Muscle layer of duodenum (tissue), 2 donors: ENCODE data around the gene ARID3B.

ENCODE experiments used
- H3K27ac ChIP-seq: one replicate; pipeline ENCODE4 v1.7.0; 2013; ENCODE audit warnings: mild to moderate bottlenecking, low read length
- H3K27me3 ChIP-seq: one replicate; pipeline ENCODE4 v1.7.0; 2013; ENCODE audit warnings: low read depth, mild to moderate bottlenecking, control low read depth, low read length
- H3K36me3 ChIP-seq, 2 donors: one replicate each; pipeline ENCODE4 v1.7.0; 2013; ENCODE audit warnings: low read length in 2 of 2, control low read depth in 1 of 2, mild to moderate bottlenecking in 1 of 2; ENCODE audit not compliant: insufficient read depth in 2 of 2, control insufficient read depth in 1 of 2
- H3K4me1 ChIP-seq, 2 donors: one replicate each; pipeline ENCODE4 v1.7.0; 2013; ENCODE audit warnings: low read length in 2 of 2, mild to moderate bottlenecking in 2 of 2, control low read depth in 1 of 2, moderate library complexity in 1 of 2; ENCODE audit not compliant: insufficient read depth in 2 of 2, control insufficient read depth in 1 of 2
- H3K4me3 ChIP-seq, 2 donors: one replicate each; pipeline ENCODE4 v1.7.0; 2013; ENCODE audit warnings: low read length in 2 of 2, low read depth in 1 of 2, mild to moderate bottlenecking in 1 of 2
- H3K9me3 ChIP-seq, 2 donors: one replicate each; pipeline ENCODE4 v1.7.0; 2013; ENCODE audit warnings: low read length in 2 of 2, control low read depth in 1 of 2, mild to moderate bottlenecking in 1 of 2; ENCODE audit not compliant: control insufficient read depth in 1 of 2
- donor health status: healthy.

ARID3B gene

DNA sequence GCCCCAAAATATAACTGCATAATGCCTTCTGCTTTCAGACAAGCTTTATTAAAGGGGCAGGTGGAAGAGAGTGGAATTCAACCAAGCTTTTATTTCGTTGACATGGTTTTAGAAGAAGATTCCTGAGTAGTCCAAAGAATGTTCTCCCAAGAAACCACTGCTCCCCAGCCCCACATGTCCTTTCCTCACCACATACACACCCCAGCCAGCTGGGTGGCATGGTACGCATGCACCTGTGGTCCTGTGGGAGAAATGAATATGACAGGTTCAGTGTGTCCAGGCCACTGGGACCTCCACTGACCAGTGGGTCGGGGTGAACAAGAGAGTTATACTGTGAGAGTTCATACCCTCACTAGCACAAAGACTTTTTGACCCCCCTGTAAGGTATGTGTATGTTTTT lies 30.2 kb downstream of the ARID3B start:
- peaks cover 24 to 34% of the 10 kb centered on the region in 2 donors for H3K36me3 ChIP-seq
- no peak overlapping the region for H3K27ac ChIP-seq
- no peak overlapping the region for H3K4me3 ChIP-seq
- H3K4me1 ChIP-seq: peaks cover 0 to 4% of the 10 kb centered on the region in 2 donors
- no peaks in the 10 kb centered on the region for H3K27me3 ChIP-seq
- no peaks in the 10 kb centered on the region for H3K9me3 ChIP-seq

DNA sequence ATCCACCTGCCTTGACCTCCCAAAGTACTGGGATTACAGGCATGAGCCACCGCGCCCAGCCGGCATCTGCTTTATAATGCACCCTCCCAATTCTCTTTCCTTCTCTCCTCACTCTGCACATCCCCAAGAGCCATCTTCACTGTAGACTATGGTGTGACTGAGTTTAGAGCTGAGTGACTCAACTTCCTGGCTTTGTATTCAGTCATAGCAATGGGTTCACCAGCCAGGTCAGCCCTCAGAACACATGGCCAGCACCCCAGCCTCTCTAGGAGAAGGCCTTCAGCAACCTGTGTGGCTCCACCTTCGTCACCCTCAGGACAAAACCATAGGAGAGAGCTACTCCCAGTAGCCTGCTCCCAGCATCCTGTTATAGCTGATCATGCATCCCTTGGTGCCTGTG lies 33.0 kb downstream of the ARID3B start:
- no peaks in the 10 kb centered on the region for H3K27me3 ChIP-seq
- peaks cover 24 to 42% of the 10 kb centered on the region in 2 donors for H3K36me3 ChIP-seq
- no peaks in the 10 kb centered on the region for H3K9me3 ChIP-seq
- no peak overlapping the region for H3K27ac ChIP-seq
- no peak overlapping the region for H3K4me3 ChIP-seq
- H3K4me1 ChIP-seq: peaks cover 0 to 4% of the 10 kb centered on the region in 2 donors

DNA sequence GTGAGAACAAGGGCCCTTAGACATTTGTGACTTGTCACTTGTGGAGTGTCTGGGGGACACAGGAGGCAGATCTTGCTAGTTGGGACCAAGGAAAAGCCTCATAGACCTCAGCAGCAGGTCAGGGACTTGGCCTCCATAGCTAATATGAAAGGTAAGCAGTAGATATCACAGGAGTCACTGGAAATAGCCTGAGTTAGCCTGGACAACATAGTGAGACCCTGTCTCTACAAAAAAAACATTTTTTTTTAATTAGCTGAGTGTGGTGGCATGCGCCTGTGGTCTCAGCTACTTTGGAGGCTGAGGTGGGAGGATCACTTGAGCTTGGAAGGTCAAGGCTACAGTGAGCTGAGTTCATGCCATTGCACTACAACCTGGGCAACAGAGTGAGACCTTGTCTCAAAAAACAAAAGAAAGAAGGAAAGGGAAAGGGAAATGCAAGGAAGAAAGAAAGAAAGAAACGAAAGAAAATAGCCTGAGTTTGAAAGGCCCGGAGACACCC lies 37.5 kb downstream of the ARID3B start:
- no peak overlapping the region for H3K4me3 ChIP-seq
- peaks cover 21 to 36% of the 10 kb centered on the region in 2 donors for H3K36me3 ChIP-seq
- no peaks in the 10 kb centered on the region for H3K9me3 ChIP-seq
- no peaks in the 10 kb centered on the region for H3K4me1 ChIP-seq
- no peaks in the 10 kb centered on the region for H3K27me3 ChIP-seq
- H3K27ac ChIP-seq: no peak overlapping the region

DNA sequence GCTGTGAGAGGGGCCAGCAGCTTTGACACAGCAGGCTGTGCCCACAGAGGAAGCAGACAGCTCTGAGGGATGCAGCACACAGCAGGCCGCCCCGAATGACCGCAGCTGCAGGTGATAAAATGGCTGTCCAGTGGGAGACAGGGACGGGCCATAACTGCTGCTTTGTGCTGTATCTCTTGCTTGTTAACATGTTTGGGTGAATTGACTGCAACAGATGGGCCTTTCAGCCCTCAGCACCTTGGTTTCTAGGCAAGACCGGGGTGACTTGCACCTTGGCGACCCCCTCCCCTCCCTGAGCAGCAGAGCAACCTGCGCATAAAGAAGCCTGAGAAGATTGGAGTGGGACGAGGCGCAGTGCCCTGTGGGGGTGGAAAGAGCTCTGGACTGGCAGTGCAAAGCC lies 38.0 kb downstream of the ARID3B start:
- peaks cover 20 to 33% of the 10 kb centered on the region in 2 donors for H3K36me3 ChIP-seq
- H3K4me3 ChIP-seq: no peak overlapping the region
- no peaks in the 10 kb centered on the region for H3K4me1 ChIP-seq
- H3K27ac ChIP-seq: no peak overlapping the region
- no peaks in the 10 kb centered on the region for H3K9me3 ChIP-seq
- H3K27me3 ChIP-seq: no peaks in the 10 kb centered on the region

DNA sequence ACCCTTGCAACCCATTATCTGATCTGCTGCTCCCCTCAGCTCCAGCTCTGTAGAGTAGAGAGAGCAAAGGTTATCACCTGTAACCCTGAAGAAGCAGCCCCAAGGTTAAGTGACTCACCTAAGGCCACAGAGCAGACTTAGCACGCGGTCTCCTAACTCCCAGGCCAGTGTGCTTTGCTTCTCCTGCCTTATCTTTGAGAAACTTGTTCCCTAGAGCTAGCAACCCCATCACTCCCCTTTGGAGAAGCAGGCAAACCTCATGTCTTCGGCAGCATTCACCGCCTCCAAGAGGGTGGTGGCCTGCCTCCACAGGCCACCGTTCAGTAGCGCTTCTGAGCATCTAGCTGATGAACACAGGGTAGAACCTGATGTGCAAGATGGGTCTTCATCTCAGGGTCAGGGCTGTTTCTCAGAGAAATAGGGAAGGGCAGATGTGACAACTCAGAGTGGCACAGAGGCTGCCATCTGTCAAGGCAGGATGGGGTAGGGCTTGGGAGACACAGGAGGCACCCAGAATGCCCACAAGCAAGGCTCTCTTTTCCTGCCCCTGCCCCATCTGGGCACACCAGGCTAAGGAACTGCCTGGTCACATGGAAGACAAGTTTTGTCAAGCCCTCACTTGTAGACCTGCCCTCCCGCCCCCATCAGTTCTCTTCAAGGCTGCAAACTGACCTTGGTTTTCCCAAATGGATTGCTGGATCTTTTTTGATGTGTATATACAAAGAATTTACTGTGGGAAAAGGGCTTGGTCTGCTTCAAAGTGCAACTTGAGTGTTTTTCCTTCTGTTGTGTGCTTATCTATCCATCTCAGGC lies 39.7 kb downstream of the ARID3B start:
- H3K27me3 ChIP-seq: no peaks in the 10 kb centered on the region
- H3K36me3 ChIP-seq: peaks cover 8 to 18% of the 10 kb centered on the region in 2 donors
- H3K4me3 ChIP-seq: no peak overlapping the region
- H3K27ac ChIP-seq: no peak overlapping the region
- H3K4me1 ChIP-seq: no peaks in the 10 kb centered on the region
- H3K9me3 ChIP-seq: no peaks in the 10 kb centered on the region

DNA sequence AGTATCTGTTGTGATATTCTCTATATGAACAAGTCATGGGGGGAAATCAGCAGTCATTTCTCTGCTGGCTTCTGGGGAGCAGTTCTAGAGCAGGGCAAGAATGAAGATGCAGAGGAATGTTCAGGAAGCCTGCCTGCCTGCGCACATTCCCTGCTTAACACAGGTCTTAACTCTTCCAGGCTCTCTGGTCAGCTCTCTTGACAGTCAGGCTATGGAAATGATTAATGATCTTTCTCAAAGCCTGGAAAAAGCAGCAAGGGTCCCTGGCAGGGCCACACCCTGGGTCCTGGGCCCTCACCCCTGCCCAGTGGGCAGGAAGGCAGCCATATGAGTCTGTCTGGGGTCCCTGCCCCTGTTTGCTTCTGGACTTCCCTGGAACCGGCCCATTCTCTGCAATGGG lies 43.2 kb downstream of the ARID3B start:
- H3K4me3 ChIP-seq: no peak overlapping the region
- peaks cover 6 to 8% of the 10 kb centered on the region in 2 donors for H3K36me3 ChIP-seq
- no peaks in the 10 kb centered on the region for H3K9me3 ChIP-seq
- no peaks in the 10 kb centered on the region for H3K4me1 ChIP-seq
- no peaks in the 10 kb centered on the region for H3K27me3 ChIP-seq
- H3K27ac ChIP-seq: no peak overlapping the region

DNA sequence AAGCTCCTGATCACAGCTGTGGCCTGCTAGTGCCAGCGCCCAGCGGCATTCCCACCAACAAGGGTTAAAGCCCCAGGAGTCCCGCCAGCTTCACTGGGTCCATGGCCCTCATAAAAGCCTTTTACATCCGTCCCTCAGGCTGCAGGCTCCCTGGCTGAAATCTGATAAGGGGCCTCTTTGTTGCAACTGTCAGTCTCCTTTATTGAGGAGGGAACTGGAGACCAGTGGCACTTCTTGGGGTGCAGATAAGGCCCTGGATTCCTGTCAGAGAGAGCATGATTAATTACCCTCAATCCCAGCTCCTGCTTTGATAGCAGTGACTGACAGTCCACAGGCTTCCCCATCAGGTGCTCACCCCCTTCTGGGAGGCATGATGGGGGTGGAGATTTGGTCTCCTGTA lies 43.8 kb downstream of the ARID3B start:
- H3K4me3 ChIP-seq: no peak overlapping the region
- H3K4me1 ChIP-seq: no peaks in the 10 kb centered on the region
- H3K36me3 ChIP-seq: peaks cover 6 to 8% of the 10 kb centered on the region in 2 donors
- H3K9me3 ChIP-seq: no peaks in the 10 kb centered on the region
- no peaks in the 10 kb centered on the region for H3K27me3 ChIP-seq
- no peak overlapping the region for H3K27ac ChIP-seq

DNA sequence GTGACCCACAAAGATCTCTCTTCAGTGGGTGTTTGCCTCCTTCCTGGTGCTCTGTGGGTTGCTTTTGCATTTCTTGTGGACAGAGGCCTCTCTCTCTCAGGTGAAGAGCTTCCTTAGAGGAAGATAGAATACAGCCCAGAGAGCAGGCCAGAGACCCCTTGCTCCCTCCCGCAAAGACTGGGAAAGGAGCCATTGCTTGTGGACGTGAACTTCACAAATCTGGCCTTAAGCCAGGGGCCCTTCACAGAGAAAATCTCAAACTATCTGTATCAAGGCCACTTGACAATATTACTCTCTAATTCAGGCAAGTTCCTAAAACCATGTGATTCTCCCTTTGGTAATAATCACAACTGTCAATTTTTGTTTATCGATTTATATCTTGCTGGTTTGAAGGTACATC lies 44.2 kb downstream of the ARID3B start:
- peaks cover 6 to 8% of the 10 kb centered on the region in 2 donors for H3K36me3 ChIP-seq
- no peak overlapping the region for H3K27ac ChIP-seq

DNA sequence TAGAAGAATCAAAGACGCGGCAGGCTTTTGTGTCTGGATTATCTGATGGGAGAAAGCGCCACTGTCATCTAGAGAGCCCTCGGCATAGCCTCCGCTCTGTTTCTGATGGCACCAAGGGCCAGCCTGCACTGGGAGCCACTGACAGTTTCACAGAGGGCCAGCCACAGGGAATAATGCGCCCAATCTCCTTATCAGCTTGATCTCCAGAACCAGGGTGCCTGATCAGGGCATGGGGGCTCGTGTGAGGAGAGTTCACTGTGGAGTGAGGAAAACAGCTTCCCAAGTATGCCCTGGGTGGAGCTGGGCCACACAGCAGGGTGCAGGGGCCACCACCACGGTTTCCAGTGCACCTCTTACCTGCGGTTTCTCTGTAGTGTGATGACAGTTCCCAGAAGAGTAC lies 44.8 kb downstream of the ARID3B start:
- Histone ChIP-seq H3K9me3 (no peaks in the 10 kb centered on the region), H3K36me3 (peaks cover 9% of the 10 kb centered on the region in 2 donors), H3K4me1 (no peaks in the 10 kb centered on the region), H3K27ac (no peak overlapping the region), H3K4me3 (no peak overlapping the region), H3K27me3 (no peaks in the 10 kb centered on the region)

More for the DNA sequence above, 44.2 kb downstream of the ARID3B start:
- no peaks in the 10 kb centered on the region for H3K9me3 ChIP-seq
- no peaks in the 10 kb centered on the region for H3K27me3 ChIP-seq
- H3K4me1 ChIP-seq: no peaks in the 10 kb centered on the region
- H3K4me3 ChIP-seq: no peak overlapping the region

DNA sequence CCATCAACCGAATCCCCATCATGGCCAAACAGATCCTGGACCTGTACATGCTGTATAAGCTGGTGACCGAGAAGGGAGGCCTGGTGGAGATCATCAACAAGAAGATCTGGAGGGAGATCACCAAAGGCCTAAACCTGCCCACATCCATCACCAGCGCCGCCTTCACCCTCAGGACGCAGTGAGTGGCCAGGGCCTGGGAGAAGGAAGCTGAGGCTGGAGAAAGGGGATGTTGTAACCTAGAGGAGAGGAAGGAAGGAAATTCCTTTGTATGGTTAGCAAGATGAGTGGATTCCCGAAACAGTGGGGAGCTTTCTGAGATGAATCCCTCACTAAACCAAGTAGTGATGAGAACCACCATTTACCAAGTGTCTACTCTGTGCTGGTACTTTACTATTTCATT lies 48.8 kb downstream of the ARID3B start:
- no peaks in the 10 kb centered on the region for H3K27me3 ChIP-seq

DNA sequence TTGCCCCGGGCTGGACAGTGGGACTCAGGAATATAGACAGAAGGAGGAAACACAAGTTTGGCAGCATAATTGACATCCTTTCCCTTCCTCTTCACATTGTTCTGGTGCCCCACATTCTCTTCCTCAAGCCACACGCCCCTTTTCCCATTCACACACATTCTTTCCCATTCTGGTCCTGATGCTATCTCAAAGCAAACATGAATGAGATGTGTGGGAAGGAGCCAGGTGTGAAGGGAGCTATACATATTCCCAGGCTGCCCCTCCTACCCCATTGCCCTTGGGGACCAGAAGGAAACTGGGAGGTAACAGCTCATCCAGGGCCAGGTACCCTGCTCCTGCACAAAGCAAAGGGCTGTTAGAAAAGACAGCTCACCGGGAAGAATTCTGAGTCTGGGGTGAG lies 51.2 kb downstream of the ARID3B start:
- no peaks in the 10 kb centered on the region for H3K27me3 ChIP-seq
- H3K27ac ChIP-seq: no peak overlapping the region
- H3K9me3 ChIP-seq: no peaks in the 10 kb centered on the region
- H3K36me3 ChIP-seq: peaks cover 25 to 50% of the 10 kb centered on the region in 2 donors
- H3K4me1 ChIP-seq: no peaks in the 10 kb centered on the region
- no peak overlapping the region for H3K4me3 ChIP-seq

More for the DNA sequence above, 48.8 kb downstream of the ARID3B start:
- Histone ChIP-seq H3K9me3 (no peaks in the 10 kb centered on the region), H3K4me1 (no peaks in the 10 kb centered on the region), H3K36me3 (peaks cover 25 to 44% of the 10 kb centered on the region in 2 donors), H3K4me3 (no peak overlapping the region), H3K27ac (no peak overlapping the region)
